B cell (primary cell): ENCODE data around the gene TOR1AIP2. TPM values are rescaled to one million over a fixed set of nuclear protein-coding genes. Genes with fewer than 3 reads are reported as not detected.

Source experiments
- ATAC-seq: fragments of 200-7000 bp; cut with Tn5 transposase; one replicate; pipeline ENCODE4 v1.10.0; 2021; ENCODE audit warnings: low read depth, mild to moderate bottlenecking, moderate number of reproducible peaks, moderate library complexity
- CTCF ChIA-PET: fragments of 350-600 bp; sonication (Branson Sonifier 250); formaldehyde crosslinking; loops from one replicate; lab custom pipeline; 2021; ENCODE audit warnings: antibody characterized with exemption, inconsistent platforms; lab: Charles Lee
- POLR2A ChIA-PET: fragments of 350-600 bp; sonication (Branson Sonifier 250); formaldehyde crosslinking; loops from one replicate; lab custom pipeline; 2021; ENCODE audit warnings: antibody characterized with exemption; lab: Charles Lee
- DNase-seq: peaks from one replicate; pipeline ENCODE4 v3.0.0; 2013
- H2AFZ ChIP-seq: 2 replicates; pipeline ENCODE4 v1.6.1; 2012; ENCODE audit warnings: mild to moderate bottlenecking, low read depth, low read length; ENCODE audit not compliant: insufficient read depth, poor library complexity, severe bottlenecking
- H3K27ac ChIP-seq, 2 donors: 1 replicate in 1 of 2; 2 replicates in 1 of 2; pipeline ENCODE4 v1.5.1; 2012 to 2013; ENCODE audit warnings: low read length in 2 of 2, mild to moderate bottlenecking in 2 of 2, moderate library complexity in 1 of 2
- H3K27me3 ChIP-seq, 4 experiments: fragments of 200-600 bp in 1 of 4; sonication (generic) in 1 of 4; replicated peaks in 1 of 4; 1 replicate in 2 of 4; 2 replicates in 2 of 4; pipeline versions ENCODE4 v1.6.1 to v1.7.0; 2013 to 2016; ENCODE audit warnings: low read length in 3 of 4, mild to moderate bottlenecking in 2 of 4, mixed read lengths in 1 of 4, moderate library complexity in 1 of 4; ENCODE audit not compliant: insufficient read depth in 4 of 4, control insufficient read depth in 3 of 4; ENCODE audit errors: control extremely low read depth in 1 of 4
- H3K36me3 ChIP-seq, 2 experiments: replicated peaks in 1 of 2; 1 replicate in 1 of 2; 2 replicates in 1 of 2; pipeline versions ENCODE4 v1.6.1 to v1.7.1; 2013; ENCODE audit warnings: low read length in 1 of 2; ENCODE audit not compliant: insufficient read depth in 2 of 2, control insufficient read depth in 1 of 2; ENCODE audit errors: control extremely low read depth in 1 of 2, extremely low read depth in 1 of 2
- H3K4me1 ChIP-seq, 2 donors: fragments of 200-600 bp in 1 of 2; sonication (generic) in 1 of 2; 1 replicate in 1 of 2; 2 replicates in 1 of 2; pipeline versions ENCODE4 v1.5.1 to v1.6.1; 2013 to 2017; ENCODE audit warnings: low read length in 2 of 2; ENCODE audit not compliant: control insufficient read depth in 2 of 2, insufficient read depth in 2 of 2
- H3K4me2 ChIP-seq: replicated peaks from 2 replicates; pipeline ENCODE3; 2012; ENCODE audit warnings: mild to moderate bottlenecking, low read depth, low read length; ENCODE audit not compliant: poor library complexity, severe bottlenecking
- H3K4me3 ChIP-seq, 5 experiments: fragments of 200-600 bp in 1 of 5; sonication (generic) in 1 of 5; 1 replicate in 3 of 5; 2 replicates in 2 of 5; pipeline versions ENCODE4 v1.5.1 to v1.7.0; 2011 to 2016; ENCODE audit warnings: low read length in 4 of 5, mild to moderate bottlenecking in 4 of 5, low read depth in 2 of 5, control low read depth in 1 of 5, moderate library complexity in 1 of 5; ENCODE audit not compliant: insufficient read depth in 1 of 5; ENCODE audit errors: control extremely low read depth in 1 of 5, extremely low read depth in 1 of 5
- H3K79me2 ChIP-seq: fragments of 200-600 bp; sonication (generic); one replicate; pipeline ENCODE4 v1.6.0; 2016; ENCODE audit warnings: low read length; ENCODE audit not compliant: control insufficient read depth, insufficient read depth
- H3K9ac ChIP-seq: fragments of 200-600 bp; sonication (generic); 2 replicates; pipeline ENCODE4 v1.6.1; 2017; ENCODE audit warnings: mild to moderate bottlenecking, low read length, moderate library complexity
- H3K9me3 ChIP-seq, 3 donors: one replicate each; pipeline versions ENCODE4 v1.6.1 to v1.7.1; 2013; ENCODE audit warnings: low read length in 2 of 3; ENCODE audit not compliant: control insufficient read depth in 2 of 3, insufficient read depth in 1 of 3; ENCODE audit errors: control extremely low read depth in 1 of 3
- H4K20me1 ChIP-seq: 2 replicates; pipeline ENCODE4 v1.6.0; 2012; ENCODE audit warnings: mild to moderate bottlenecking, low read length; ENCODE audit not compliant: insufficient read depth, control insufficient read depth, poor library complexity, severe bottlenecking
- H3K27ac Mint-ChIP-seq: one replicate; pipeline ENCODE4 v1.8.0; 2021; ENCODE audit warnings: mixed read lengths
- H3K27me3 Mint-ChIP-seq: one replicate; pipeline ENCODE4 v1.8.0; 2021; ENCODE audit warnings: mixed read lengths
- H3K4me1 Mint-ChIP-seq: one replicate; pipeline ENCODE4 v1.8.0; 2021; ENCODE audit warnings: mixed read lengths
- H3K4me3 Mint-ChIP-seq: one replicate; pipeline ENCODE4 v1.8.0; 2021; ENCODE audit warnings: mixed read lengths
- H3K9me3 Mint-ChIP-seq: one replicate; pipeline ENCODE4 v1.8.0; 2022; ENCODE audit warnings: mixed read lengths; ENCODE audit not compliant: insufficient read depth
- CTCF ChIP-seq: fragments of 200-600 bp; IDR thresholded peaks from one replicate; pipeline ENCODE4 v1.8.0; 2022; ENCODE audit warnings: antibody characterized with exemption, mild to moderate bottlenecking
- EZH2 ChIP-seq: IDR thresholded peaks from 2 replicates; pipeline ENCODE4 v1.6.1; 2012; ENCODE audit warnings: borderline replicate concordance, low read depth, mild to moderate bottlenecking, moderate library complexity, low read length; ENCODE audit not compliant: insufficient read depth, poor library complexity, severe bottlenecking
- WGBS: methylation state at CpG from one replicate; pipeline ENCODE4 v1.1.5; 2013; ENCODE audit warnings: missing lambda C conversion rate; ENCODE audit not compliant: insufficient coverage; 5-methylcytosine and 5-hydroxymethylcytosine counted together
- intact Hi-C: fragments of 100-400 bp; cut with micrococcal nuclease; formaldehyde crosslinking; loops from one replicate; pipeline ENCODE4 v1.10.0; 2022
- polyA plus RNA-seq: library from polyadenylated mRNA; depleted of rRNA; stranded (reverse); fragments of >200 nt; gene quantifications from 2 replicates; pipeline ENCODE4 v1.2.3, GENCODE V29; 2012
- total RNA-seq, 2 donors: library from RNA; stranded (reverse); fragments of 120-200 nt in 1 of 2; gene quantifications; 1 replicate in 1 of 2; 2 replicates in 1 of 2; pipeline versions ENCODE4 v1.2.3 to v1.2.4, GENCODE V29; 2013 to 2022

Gene TOR1AIP2
- total and polyA plus RNA-seq, 2 donors (not counting 1 experiment from before 2014, with no cell fraction given) = 13.6 to 54.4 TPM

GRCh38 chr1:179800481-179800880, 77.1 kb downstream of the TOR1AIP2 start:
- ChIA-PET POLR2A (no interaction called here), CTCF (interaction anchor here (1.7 to 3.0 kb wide), 3 partner anchors 10 to 14 kb away, joined by 5 to 18 read pairs (median 10); no protein-coding TSS in a partner anchor)
- Histone ChIP-seq H3K36me3 (no peaks in the 10 kb centered on the region), H3K4me3 (no peak overlapping the region), H2AFZ (no peak overlapping the region), H3K27ac (no peak overlapping the region), H4K20me1 (no peaks in the 10 kb centered on the region), H3K79me2 (no peaks in the 10 kb centered on the region), H3K9me3 (no peaks in the 10 kb centered on the region), H3K27me3 (no peaks in the 10 kb centered on the region), H3K4me2 (no peak overlapping the region), H3K4me1 (no peaks in the 10 kb centered on the region), H3K9ac (no peak overlapping the region)
- no peak overlapping the region for H3K4me3 Mint-ChIP-seq
- TF ChIP-seq CTCF (no peak), EZH2 (no peak)
- 94% methylated on average over 4 of the region's 4 CpGs for WGBS
- peaks cover 19% of the 10 kb centered on the region for H3K27me3 Mint-ChIP-seq
- no peaks in the 10 kb centered on the region for H3K9me3 Mint-ChIP-seq
- intact Hi-C loops = no loop called here
- DNase-seq (no peak), ATAC-seq (no peak)
- no peaks in the 10 kb centered on the region for H3K4me1 Mint-ChIP-seq
- H3K27ac Mint-ChIP-seq = no peak overlapping the region

GRCh38 chr1:179798864-179799516, 78.6 kb downstream of the TOR1AIP2 start:
- Histone ChIP-seq H3K36me3 (no peaks in the 10 kb centered on the region), H3K9me3 (no peaks in the 10 kb centered on the region), H3K27ac (no peak overlapping the region), H2AFZ (no peak overlapping the region), H3K9ac (no peak overlapping the region), H3K4me2 (no peak overlapping the region), H4K20me1 (no peaks in the 10 kb centered on the region), H3K79me2 (no peaks in the 10 kb centered on the region), H3K4me1 (no peaks in the 10 kb centered on the region), H3K27me3 (no peaks in the 10 kb centered on the region), H3K4me3 (no peak overlapping the region)
- no peak overlapping the region for H3K4me3 Mint-ChIP-seq
- no peaks in the 10 kb centered on the region for H3K9me3 Mint-ChIP-seq
- no peaks in the 10 kb centered on the region for H3K4me1 Mint-ChIP-seq
- ChIA-PET POLR2A (no interaction called here), CTCF (interaction anchor here (1.7 to 3.1 kb wide), 2 partner anchors 11 to 16 kb away, joined by 5 to 19 read pairs; no protein-coding TSS in a partner anchor)
- intact Hi-C loops = no loop called here
- 97% methylated on average over 5 of the region's 6 CpGs for WGBS
- H3K27me3 Mint-ChIP-seq = peaks cover 19% of the 10 kb centered on the region
- ATAC-seq (no peak), DNase-seq (no peak)
- H3K27ac Mint-ChIP-seq = no peak overlapping the region
- TF ChIP-seq EZH2 (no peak), CTCF (no peak)
